WTC11 (cell line): ENCODE measurements around the gene FCHO1. TPM values are rescaled to one million over a fixed set of nuclear protein-coding genes. Genes with fewer than 3 reads are reported as not detected.
A peak's percentile ranks its signal among the peaks of the same experiment; 100 is the strongest.

Experiments
- ATAC-seq: fragments of 200-7000 bp; cut with Tn5 transposase; 2 replicates; pipeline ENCODE4 v1.10.0; 2021; ENCODE audit warnings: mild to moderate bottlenecking, moderate library complexity
- CTCF ChIA-PET: fragments of 300-600 bp; sonication (Branson Sonifier 250); formaldehyde crosslinking; loops from one replicate; lab custom pipeline; 2021; ENCODE audit warnings: antibody characterized with exemption; lab: Charles Lee
- POLR2A ChIA-PET: fragments of 350-600 bp; sonication (Branson Sonifier 250); formaldehyde crosslinking; loops from one replicate; lab custom pipeline; 2021; ENCODE audit warnings: antibody characterized with exemption; lab: Charles Lee
- DNase-seq: peaks from one replicate; pipeline ENCODE4 v3.0.0; 2021; ENCODE audit warnings: low spot score
- H3K27ac Mint-ChIP-seq: 2 replicates; pipeline ENCODE4 v1.8.0; 2021; ENCODE audit warnings: mixed read lengths
- H3K27me3 Mint-ChIP-seq: 2 replicates; pipeline ENCODE4 v1.8.0; 2021; ENCODE audit warnings: low read depth, mild to moderate bottlenecking, moderate library complexity, mixed read lengths
- H3K36me3 Mint-ChIP-seq: 2 replicates; pipeline ENCODE4 v1.8.0; 2021; ENCODE audit warnings: mixed read lengths
- H3K4me1 Mint-ChIP-seq: 2 replicates; pipeline ENCODE4 v1.8.0; 2022; ENCODE audit warnings: mixed read lengths
- H3K4me3 Mint-ChIP-seq: 2 replicates; pipeline ENCODE4 v1.8.0; 2021; ENCODE audit warnings: mild to moderate bottlenecking, moderate library complexity, mixed read lengths
- H3K9me3 Mint-ChIP-seq: 2 replicates; pipeline ENCODE4 v1.8.0; 2021; ENCODE audit warnings: mixed read lengths
- CREM ChIP-seq: sonication (generic); formaldehyde crosslinking; IDR thresholded peaks from 2 replicates; pipeline ENCODE4 v1.8.1; 2022; ENCODE audit warnings: mild to moderate bottlenecking, missing genetic modification reagents, moderate library complexity
- EMX1 ChIP-seq: fragments of 250-450 bp; sonication (Bioruptor Pico); IDR thresholded peaks from 2 replicates; pipeline ENCODE4 v1.8.0; 2021; ENCODE audit warnings: mild to moderate bottlenecking
- GRHL2 ChIP-seq: fragments of 250-450 bp; sonication (Bioruptor Pico); IDR thresholded peaks from 2 replicates; pipeline ENCODE4 v1.8.0; 2022; ENCODE audit warnings: mild to moderate bottlenecking, moderate library complexity; ENCODE audit not compliant: insufficient replicate concordance, severe bottlenecking
- IRF2 ChIP-seq: sonication (generic); formaldehyde crosslinking; IDR thresholded peaks from 2 replicates; pipeline ENCODE4 v1.8.0; 2022; ENCODE audit warnings: low read depth, missing genetic modification reagents, borderline replicate concordance
- JAZF1 ChIP-seq: fragments of 250-450 bp; sonication (Bioruptor Pico); IDR thresholded peaks from 2 replicates; pipeline ENCODE4 v1.9.0; 2021; ENCODE audit warnings: moderate library complexity, mild to moderate bottlenecking, inconsistent platforms
- JUN ChIP-seq: sonication (generic); formaldehyde crosslinking; IDR thresholded peaks from 2 replicates; pipeline ENCODE4 v1.8.0; 2023; ENCODE audit warnings: mild to moderate bottlenecking, missing genetic modification reagents
- NFATC4 ChIP-seq: fragments of 250-450 bp; sonication (Bioruptor Pico); IDR thresholded peaks from 2 replicates; pipeline ENCODE4 v1.9.0; 2021; ENCODE audit warnings: mild to moderate bottlenecking
- NR2C2 ChIP-seq: sonication (generic); formaldehyde crosslinking; IDR thresholded peaks from 2 replicates; pipeline ENCODE4 v1.8.0; 2022; ENCODE audit warnings: mild to moderate bottlenecking, missing genetic modification reagents
- PRRX2 ChIP-seq: fragments of 250-450 bp; sonication (Bioruptor Pico); IDR thresholded peaks from 2 replicates; pipeline ENCODE4 v1.8.0; 2021; ENCODE audit warnings: mild to moderate bottlenecking
- SMAD3 ChIP-seq: sonication (generic); formaldehyde crosslinking; IDR thresholded peaks from 2 replicates; pipeline ENCODE4 v1.8.0; 2022; ENCODE audit warnings: missing genetic modification reagents, mild to moderate bottlenecking, borderline replicate concordance
- ZBTB21 ChIP-seq: sonication (generic); formaldehyde crosslinking; IDR thresholded peaks from 2 replicates; pipeline ENCODE4 v1.8.1; 2023; ENCODE audit warnings: mild to moderate bottlenecking, missing genetic modification reagents, borderline replicate concordance
- total RNA-seq: library from RNA; stranded (reverse); gene quantifications from 3 replicates; pipeline ENCODE4 v1.2.3, GENCODE V29; 2021
- TF ChIP-seq, protein P1 (sequence below): sonication (generic); formaldehyde crosslinking; IDR thresholded peaks from 2 replicates; pipeline ENCODE4 v1.8.1; 2023; ENCODE audit warnings: mild to moderate bottlenecking, missing genetic modification reagents, borderline replicate concordance
- TF ChIP-seq, protein P2 (sequence below): sonication (generic); formaldehyde crosslinking; IDR thresholded peaks from 2 replicates; pipeline ENCODE4 v1.8.1; 2023; ENCODE audit warnings: mild to moderate bottlenecking, missing genetic modification reagents, moderate library complexity
- TF ChIP-seq, protein P3 (sequence below): sonication (generic); formaldehyde crosslinking; IDR thresholded peaks from 2 replicates; pipeline ENCODE4 v1.8.1; 2023; ENCODE audit warnings: mild to moderate bottlenecking, missing genetic modification reagents
- TF ChIP-seq, protein P4 (sequence below): sonication (generic); formaldehyde crosslinking; IDR thresholded peaks from 2 replicates; pipeline ENCODE4 v1.8.1; 2022; ENCODE audit warnings: mild to moderate bottlenecking, moderate library complexity, missing genetic modification reagents
- TF ChIP-seq, protein P5 (sequence below): fragments of 250-450 bp; sonication (Bioruptor Pico); IDR thresholded peaks from 2 replicates; pipeline ENCODE4 v1.9.0; 2021; ENCODE audit warnings: mild to moderate bottlenecking, borderline replicate concordance
- TF ChIP-seq, protein P6 (sequence below): sonication (generic); formaldehyde crosslinking; IDR thresholded peaks from 2 replicates; pipeline ENCODE4 v1.8.0; 2023; ENCODE audit warnings: missing genetic modification reagents
- TF ChIP-seq, protein P7 (sequence below): sonication (generic); formaldehyde crosslinking; IDR thresholded peaks from 2 replicates; pipeline ENCODE4 v1.8.1; 2023; ENCODE audit warnings: mild to moderate bottlenecking, moderate library complexity, missing genetic modification reagents
- TF ChIP-seq, protein P8 (sequence below): sonication (generic); formaldehyde crosslinking; IDR thresholded peaks from 2 replicates; pipeline ENCODE4 v1.8.1; 2022; ENCODE audit warnings: missing genetic modification reagents, borderline replicate concordance
- TF ChIP-seq, protein P9 (sequence below): fragments of 250-450 bp; sonication (Bioruptor Pico); IDR thresholded peaks from 2 replicates; pipeline ENCODE4 v1.9.0; 2021; ENCODE audit warnings: mild to moderate bottlenecking

Gene FCHO1
- total RNA-seq, 1 experiment from 2014 or later, result 26.8 TPM

DNA sequence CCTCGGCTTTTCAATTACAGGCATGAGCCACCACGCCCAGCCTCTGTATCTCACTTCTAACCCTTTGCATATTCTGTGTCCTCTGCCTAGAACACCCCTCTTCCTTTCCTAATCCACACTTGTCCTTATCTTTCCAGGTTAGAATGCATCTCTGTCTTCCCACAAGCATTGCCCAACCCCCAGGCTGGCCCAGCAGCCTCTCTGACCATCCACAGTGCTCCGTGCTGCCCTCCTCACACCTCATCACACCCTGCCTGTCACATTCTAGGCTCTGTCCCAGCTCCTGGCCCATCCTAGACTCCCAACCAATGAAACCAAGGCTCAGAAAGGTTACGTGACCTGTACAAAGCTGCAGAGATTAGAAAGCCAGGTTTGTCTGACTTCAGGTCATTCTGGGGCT is 85.3 kb downstream of the FCHO1 start:
- Mint-ChIP-seq H3K27me3 (peaks cover 53% of the 10 kb centered on the region), H3K9me3 (no peaks in the 10 kb centered on the region), H3K4me3 (no peak overlapping the region), H3K36me3 (no peaks in the 10 kb centered on the region), H3K27ac (peak overlapping the region; percentile 14), H3K4me1 (peaks cover 23% of the 10 kb centered on the region)
- POLR2A ChIA-PET, result no interaction called here
- CTCF ChIA-PET, result interaction anchor here (1.5 kb wide), 1 partner anchor 395 kb away, joined by 3 read pairs; no protein-coding TSS in a partner anchor
- TF ChIP-seq, protein P1, sequence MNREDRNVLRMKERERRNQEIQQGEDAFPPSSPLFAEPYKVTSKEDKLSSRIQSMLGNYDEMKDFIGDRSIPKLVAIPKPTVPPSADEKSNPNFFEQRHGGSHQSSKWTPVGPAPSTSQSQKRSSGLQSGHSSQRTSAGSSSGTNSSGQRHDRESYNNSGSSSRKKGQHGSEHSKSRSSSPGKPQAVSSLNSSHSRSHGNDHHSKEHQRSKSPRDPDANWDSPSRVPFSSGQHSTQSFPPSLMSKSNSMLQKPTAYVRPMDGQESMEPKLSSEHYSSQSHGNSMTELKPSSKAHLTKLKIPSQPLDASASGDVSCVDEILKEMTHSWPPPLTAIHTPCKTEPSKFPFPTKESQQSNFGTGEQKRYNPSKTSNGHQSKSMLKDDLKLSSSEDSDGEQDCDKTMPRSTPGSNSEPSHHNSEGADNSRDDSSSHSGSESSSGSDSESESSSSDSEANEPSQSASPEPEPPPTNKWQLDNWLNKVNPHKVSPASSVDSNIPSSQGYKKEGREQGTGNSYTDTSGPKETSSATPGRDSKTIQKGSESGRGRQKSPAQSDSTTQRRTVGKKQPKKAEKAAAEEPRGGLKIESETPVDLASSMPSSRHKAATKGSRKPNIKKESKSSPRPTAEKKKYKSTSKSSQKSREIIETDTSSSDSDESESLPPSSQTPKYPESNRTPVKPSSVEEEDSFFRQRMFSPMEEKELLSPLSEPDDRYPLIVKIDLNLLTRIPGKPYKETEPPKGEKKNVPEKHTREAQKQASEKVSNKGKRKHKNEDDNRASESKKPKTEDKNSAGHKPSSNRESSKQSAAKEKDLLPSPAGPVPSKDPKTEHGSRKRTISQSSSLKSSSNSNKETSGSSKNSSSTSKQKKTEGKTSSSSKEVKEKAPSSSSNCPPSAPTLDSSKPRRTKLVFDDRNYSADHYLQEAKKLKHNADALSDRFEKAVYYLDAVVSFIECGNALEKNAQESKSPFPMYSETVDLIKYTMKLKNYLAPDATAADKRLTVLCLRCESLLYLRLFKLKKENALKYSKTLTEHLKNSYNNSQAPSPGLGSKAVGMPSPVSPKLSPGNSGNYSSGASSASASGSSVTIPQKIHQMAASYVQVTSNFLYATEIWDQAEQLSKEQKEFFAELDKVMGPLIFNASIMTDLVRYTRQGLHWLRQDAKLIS (CRISPR knock-in tag), result no peak
- TF ChIP-seq, protein P2, sequence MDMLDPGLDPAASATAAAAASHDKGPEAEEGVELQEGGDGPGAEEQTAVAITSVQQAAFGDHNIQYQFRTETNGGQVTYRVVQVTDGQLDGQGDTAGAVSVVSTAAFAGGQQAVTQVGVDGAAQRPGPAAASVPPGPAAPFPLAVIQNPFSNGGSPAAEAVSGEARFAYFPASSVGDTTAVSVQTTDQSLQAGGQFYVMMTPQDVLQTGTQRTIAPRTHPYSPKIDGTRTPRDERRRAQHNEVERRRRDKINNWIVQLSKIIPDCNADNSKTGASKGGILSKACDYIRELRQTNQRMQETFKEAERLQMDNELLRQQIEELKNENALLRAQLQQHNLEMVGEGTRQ (CRISPR knock-in tag), result no peak
- TF ChIP-seq, protein P3, sequence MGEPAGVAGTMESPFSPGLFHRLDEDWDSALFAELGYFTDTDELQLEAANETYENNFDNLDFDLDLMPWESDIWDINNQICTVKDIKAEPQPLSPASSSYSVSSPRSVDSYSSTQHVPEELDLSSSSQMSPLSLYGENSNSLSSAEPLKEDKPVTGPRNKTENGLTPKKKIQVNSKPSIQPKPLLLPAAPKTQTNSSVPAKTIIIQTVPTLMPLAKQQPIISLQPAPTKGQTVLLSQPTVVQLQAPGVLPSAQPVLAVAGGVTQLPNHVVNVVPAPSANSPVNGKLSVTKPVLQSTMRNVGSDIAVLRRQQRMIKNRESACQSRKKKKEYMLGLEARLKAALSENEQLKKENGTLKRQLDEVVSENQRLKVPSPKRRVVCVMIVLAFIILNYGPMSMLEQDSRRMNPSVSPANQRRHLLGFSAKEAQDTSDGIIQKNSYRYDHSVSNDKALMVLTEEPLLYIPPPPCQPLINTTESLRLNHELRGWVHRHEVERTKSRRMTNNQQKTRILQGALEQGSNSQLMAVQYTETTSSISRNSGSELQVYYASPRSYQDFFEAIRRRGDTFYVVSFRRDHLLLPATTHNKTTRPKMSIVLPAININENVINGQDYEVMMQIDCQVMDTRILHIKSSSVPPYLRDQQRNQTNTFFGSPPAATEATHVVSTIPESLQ (CRISPR knock-in tag), result no peak
- TF ChIP-seq ZBTB21 (CRISPR knock-in tag) (no peak), JAZF1 (CRISPR knock-in tag) (no peak), NR2C2 (CRISPR knock-in tag) (no peak), EMX1 (no peak), PRRX2 (CRISPR knock-in tag) (no peak), CREM (CRISPR knock-in tag) (no peak), NFATC4 (CRISPR knock-in tag) (no peak), SMAD3 (no peak), GRHL2 (CRISPR knock-in tag) (no peak), JUN (CRISPR knock-in tag) (no peak), IRF2 (CRISPR knock-in tag) (no peak)
- TF ChIP-seq, protein P4, sequence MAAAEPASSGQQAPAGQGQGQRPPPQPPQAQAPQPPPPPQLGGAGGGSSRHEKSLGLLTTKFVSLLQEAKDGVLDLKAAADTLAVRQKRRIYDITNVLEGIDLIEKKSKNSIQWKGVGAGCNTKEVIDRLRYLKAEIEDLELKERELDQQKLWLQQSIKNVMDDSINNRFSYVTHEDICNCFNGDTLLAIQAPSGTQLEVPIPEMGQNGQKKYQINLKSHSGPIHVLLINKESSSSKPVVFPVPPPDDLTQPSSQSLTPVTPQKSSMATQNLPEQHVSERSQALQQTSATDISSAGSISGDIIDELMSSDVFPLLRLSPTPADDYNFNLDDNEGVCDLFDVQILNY (CRISPR knock-in tag), result no peak
- TF ChIP-seq, protein P5, sequence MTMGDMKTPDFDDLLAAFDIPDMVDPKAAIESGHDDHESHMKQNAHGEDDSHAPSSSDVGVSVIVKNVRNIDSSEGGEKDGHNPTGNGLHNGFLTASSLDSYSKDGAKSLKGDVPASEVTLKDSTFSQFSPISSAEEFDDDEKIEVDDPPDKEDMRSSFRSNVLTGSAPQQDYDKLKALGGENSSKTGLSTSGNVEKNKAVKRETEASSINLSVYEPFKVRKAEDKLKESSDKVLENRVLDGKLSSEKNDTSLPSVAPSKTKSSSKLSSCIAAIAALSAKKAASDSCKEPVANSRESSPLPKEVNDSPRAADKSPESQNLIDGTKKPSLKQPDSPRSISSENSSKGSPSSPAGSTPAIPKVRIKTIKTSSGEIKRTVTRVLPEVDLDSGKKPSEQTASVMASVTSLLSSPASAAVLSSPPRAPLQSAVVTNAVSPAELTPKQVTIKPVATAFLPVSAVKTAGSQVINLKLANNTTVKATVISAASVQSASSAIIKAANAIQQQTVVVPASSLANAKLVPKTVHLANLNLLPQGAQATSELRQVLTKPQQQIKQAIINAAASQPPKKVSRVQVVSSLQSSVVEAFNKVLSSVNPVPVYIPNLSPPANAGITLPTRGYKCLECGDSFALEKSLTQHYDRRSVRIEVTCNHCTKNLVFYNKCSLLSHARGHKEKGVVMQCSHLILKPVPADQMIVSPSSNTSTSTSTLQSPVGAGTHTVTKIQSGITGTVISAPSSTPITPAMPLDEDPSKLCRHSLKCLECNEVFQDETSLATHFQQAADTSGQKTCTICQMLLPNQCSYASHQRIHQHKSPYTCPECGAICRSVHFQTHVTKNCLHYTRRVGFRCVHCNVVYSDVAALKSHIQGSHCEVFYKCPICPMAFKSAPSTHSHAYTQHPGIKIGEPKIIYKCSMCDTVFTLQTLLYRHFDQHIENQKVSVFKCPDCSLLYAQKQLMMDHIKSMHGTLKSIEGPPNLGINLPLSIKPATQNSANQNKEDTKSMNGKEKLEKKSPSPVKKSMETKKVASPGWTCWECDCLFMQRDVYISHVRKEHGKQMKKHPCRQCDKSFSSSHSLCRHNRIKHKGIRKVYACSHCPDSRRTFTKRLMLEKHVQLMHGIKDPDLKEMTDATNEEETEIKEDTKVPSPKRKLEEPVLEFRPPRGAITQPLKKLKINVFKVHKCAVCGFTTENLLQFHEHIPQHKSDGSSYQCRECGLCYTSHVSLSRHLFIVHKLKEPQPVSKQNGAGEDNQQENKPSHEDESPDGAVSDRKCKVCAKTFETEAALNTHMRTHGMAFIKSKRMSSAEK (CRISPR knock-in tag), result no peak
- TF ChIP-seq, protein P6, sequence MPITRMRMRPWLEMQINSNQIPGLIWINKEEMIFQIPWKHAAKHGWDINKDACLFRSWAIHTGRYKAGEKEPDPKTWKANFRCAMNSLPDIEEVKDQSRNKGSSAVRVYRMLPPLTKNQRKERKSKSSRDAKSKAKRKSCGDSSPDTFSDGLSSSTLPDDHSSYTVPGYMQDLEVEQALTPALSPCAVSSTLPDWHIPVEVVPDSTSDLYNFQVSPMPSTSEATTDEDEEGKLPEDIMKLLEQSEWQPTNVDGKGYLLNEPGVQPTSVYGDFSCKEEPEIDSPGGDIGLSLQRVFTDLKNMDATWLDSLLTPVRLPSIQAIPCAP (CRISPR knock-in tag), result no peak
- TF ChIP-seq, protein P7, sequence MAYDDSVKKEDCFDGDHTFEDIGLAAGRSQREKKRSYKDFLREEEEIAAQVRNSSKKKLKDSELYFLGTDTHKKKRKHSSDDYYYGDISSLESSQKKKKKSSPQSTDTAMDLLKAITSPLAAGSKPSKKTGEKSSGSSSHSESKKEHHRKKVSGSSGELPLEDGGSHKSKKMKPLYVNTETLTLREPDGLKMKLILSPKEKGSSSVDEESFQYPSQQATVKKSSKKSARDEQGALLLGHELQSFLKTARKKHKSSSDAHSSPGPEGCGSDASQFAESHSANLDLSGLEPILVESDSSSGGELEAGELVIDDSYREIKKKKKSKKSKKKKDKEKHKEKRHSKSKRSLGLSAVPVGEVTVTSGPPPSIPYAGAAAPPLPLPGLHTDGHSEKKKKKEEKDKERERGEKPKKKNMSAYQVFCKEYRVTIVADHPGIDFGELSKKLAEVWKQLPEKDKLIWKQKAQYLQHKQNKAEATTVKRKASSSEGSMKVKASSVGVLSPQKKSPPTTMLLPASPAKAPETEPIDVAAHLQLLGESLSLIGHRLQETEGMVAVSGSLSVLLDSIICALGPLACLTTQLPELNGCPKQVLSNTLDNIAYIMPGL (CRISPR knock-in tag), result no peak
- TF ChIP-seq, protein P8, sequence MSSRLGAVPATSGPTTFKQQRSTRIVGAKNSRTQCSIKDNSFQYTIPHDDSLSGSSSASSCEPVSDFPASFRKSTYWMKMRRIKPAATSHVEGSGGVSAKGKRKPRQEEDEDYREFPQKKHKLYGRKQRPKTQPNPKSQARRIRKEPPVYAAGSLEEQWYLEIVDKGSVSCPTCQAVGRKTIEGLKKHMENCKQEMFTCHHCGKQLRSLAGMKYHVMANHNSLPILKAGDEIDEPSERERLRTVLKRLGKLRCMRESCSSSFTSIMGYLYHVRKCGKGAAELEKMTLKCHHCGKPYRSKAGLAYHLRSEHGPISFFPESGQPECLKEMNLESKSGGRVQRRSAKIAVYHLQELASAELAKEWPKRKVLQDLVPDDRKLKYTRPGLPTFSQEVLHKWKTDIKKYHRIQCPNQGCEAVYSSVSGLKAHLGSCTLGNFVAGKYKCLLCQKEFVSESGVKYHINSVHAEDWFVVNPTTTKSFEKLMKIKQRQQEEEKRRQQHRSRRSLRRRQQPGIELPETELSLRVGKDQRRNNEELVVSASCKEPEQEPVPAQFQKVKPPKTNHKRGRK (CRISPR knock-in tag), result no peak
- TF ChIP-seq, protein P9, sequence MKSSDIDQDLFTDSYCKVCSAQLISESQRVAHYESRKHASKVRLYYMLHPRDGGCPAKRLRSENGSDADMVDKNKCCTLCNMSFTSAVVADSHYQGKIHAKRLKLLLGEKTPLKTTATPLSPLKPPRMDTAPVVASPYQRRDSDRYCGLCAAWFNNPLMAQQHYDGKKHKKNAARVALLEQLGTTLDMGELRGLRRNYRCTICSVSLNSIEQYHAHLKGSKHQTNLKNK (CRISPR knock-in tag), result no peak
- ATAC-seq (no peak), DNase-seq (no peak)
